ENCODE results near the gene ACTBL2.

The ACTBL2 gene

GRCh38 chr5:57448751-57449150 lies 33.9 kb downstream of the ACTBL2 start:
- DNase-seq (ENCODE audit: low read depth in 2 of 2) = no peak

DNA sequence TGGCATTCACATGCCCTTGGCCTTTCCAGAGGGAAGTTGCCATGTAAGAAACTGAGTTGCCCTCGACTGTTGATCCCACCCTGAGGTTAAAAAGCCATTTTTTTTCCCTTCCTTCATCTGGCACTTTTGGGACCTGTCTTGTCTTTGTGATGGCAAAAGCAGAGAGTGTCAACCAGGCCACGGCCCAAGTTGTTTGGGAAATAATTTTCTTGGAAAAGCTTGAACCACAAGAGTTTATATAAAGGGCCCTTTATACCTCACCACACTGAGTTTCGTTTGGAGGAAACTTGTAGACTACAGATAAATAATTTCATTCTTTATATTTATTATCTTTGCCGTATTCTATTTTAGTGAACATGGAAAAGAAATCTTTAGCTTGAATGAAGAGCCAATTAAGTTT lies 34.3 kb downstream of the ACTBL2 start:
- DNase-seq (ENCODE audit: low read depth in 2 of 2) = no peak

DNA sequence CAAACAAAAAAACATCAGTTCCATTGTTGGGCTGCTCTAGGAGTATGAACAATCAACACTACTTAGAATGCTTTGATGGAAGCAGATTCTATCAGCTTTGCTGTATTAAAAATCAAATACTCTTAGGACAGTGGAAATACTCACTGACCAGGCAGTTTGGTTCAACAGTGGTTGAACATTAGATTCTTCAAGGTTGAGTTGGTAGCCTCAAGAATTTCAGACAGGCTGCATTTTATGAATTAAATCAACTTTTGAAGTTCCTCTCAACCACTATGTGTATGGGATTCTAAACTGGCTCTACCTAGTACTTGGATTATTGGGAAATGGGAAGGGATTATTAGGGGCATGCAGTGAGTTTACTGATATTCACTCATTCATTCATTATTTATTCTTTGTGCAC lies 35.0 kb downstream of the ACTBL2 start:
- peak; percentile 48 to 52 for DNase-seq (ENCODE audit: low read depth in 2 of 2)

- no peak for DNase-seq (ENCODE audit: low read depth in 2 of 2)
Measured at GRCh38 chr5:57446966-57447365, 35.6 kb downstream of the ACTBL2 start.

- DNase-seq (ENCODE audit: low read depth in 2 of 2) = no peak
Measured at GRCh38 chr5:57445705-57446037, 36.9 kb downstream of the ACTBL2 start.

DNA sequence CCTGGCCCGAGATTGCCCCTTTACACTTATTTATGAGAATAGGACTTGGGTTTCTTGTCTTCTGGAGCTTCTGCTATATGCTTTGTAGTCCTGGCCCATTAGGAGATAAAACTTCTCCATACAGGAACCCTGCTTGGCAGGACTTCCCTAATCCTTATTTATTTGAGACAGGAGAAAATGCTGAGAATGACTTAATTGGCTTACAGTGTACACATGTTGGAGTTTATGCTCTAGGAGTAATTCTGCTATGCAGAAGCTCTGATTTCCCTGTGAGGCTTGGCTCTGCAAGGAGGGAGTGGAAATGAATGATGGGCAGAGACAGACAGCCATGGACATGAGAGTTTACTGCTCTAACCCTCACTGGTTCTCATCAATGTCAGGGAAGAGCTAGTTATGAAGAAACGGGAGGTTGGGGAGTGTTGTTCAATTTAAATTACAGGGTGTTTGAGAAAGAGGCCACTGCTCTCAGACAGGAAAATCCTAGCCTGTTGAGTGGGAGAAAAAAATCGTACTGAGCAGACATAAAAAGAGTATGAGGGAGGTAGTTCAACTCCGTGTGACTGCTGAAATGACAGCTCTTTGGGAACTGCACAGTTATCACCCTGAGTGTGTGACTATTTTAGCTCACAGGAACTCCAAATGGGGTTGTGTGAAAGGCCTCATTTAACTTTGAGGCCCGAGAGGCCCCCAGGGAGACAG lies 37.5 kb downstream of the ACTBL2 start:
- no peak for DNase-seq (ENCODE audit: low read depth in 2 of 2)

DNA sequence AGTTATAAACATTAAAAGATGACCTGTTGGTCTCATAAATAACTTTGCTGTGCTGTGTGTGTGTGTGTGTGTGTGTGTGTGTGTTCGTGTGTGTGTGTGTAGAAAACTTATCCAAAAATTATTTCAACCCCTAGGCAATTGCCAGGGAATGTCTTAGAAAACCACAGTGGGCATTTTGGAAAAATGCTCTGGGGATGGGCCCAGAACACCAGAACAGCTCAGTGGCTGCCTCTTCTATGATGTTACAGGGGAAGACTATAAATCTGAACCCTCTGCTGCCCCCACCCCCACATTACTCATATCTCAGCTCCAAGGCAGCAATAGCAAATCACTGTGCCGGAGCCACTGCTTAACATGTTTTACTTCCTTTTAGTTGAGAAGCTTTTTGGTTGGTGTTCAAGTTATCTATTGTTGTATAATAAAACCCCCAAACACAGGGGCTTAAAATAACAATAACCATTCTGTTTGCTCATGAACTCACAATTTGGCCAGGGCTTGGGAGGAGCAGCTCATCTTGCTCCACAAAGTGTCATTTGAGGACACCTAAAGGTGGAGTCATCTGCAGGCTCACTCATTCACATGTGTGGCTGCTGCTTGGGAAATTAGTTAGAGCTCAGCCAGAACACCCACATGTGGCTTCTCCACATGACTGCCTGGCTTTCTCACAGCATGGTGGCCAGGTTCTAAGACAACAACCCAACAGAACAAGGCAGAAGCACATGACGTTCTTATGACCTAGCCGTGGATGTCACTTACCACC lies 40.4 kb downstream of the ACTBL2 start:
- DNase-seq (ENCODE audit: low read depth in 2 of 2) = peak; percentile 98

- DNase-seq (ENCODE audit: low read depth in 2 of 2) = peak; percentile 98
Measured at GRCh38 chr5:57441557-57441956, 41.1 kb downstream of the ACTBL2 start.

- DNase-seq (ENCODE audit: low read depth in 2 of 2) = no peak
Measured at GRCh38 chr5:57439601-57440000, 43.0 kb downstream of the ACTBL2 start.

DNA sequence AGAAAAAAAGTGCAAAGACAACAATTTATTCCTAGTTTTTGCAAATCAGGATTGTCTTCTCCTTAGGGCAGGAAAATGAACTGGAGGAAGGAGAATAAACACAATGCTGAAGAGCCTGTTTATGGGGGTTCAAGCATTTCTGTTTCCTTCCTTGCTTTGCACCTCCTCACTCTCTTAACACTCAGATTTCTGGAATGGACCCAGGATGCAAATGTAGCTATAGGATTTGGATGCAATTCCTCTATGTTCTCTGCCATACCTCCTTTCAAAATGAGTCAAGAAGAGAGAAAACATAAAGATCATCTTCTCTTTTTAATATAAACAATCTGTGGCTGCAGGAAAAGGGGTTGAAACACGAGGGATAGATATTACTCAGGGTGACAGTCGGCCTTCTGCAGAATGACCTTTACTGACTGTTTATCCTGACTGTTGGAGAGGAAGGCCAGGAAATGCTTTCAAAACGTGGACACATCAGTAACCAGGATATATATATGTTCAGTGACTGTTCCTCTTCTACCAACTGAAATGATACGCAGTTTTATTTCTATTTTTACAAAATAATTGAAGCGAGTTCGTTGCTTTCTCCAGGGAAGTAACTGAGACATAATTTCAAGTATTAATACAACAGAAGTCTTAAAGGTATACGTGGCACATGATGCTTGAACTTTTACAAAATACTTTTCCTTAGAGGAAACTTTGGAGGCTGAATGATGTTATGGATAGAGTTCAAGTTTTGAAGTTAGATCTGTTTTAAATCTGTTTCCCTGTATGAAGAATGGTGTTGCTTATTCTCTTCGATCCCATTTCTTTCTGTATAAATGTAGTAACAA lies 44.4 kb downstream of the ACTBL2 start:
- no peak for DNase-seq (ENCODE audit: low read depth in 2 of 2)

GRCh38 chr5:57436586-57436985 lies 46.0 kb downstream of the ACTBL2 start:
- DNase-seq (ENCODE audit: low read depth in 2 of 2) = no peak

GRCh38 chr5:57435701-57436134 lies 46.9 kb downstream of the ACTBL2 start:
- peak; percentile 81 to 82 for DNase-seq (ENCODE audit: low read depth in 2 of 2)

GRCh38 chr5:57434683-57435082 lies 47.9 kb downstream of the ACTBL2 start:
- DNase-seq (ENCODE audit: low read depth in 2 of 2) = no peak

- peak; percentile 60 to 68 for DNase-seq (ENCODE audit: low read depth in 2 of 2)
Measured at GRCh38 chr5:57434227-57434640, 48.4 kb downstream of the ACTBL2 start.

GRCh38 chr5:57432876-57433275 lies 49.7 kb downstream of the ACTBL2 start:
- no peak for DNase-seq (ENCODE audit: low read depth in 2 of 2)

DNA sequence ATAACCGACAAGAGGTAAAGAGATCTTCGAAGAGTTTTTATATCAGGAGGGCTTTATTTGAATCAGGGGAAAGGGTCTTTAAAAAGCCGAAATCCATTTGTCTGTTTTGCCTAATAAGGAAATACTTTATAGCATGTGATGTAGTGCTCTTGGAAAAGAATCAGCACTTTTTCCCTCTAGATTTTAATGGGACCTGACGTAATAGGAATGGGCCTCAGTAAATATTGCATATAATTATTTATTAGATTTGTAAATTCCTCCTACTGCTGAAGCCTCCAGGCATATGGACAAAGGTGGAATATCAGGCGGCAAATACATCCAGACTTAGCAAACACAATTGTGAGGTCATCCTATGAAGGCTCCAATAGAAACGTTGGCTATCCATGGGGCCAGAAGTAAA lies 50.9 kb downstream of the ACTBL2 start:
- DNase-seq (ENCODE audit: low read depth in 2 of 2) = no peak
